HCT116 (cell line): Measurements from ENCODE around the gene NXPH1. TPM values are rescaled to one million over a fixed set of nuclear protein-coding genes. Genes with fewer than 3 reads are reported as not detected.

Experiments used
- ATAC-seq: fragments of 200-7000 bp; cut with Tn5 transposase; 2 replicates; pipeline ENCODE4 v1.9.1; 2020; ENCODE audit warnings: mild to moderate bottlenecking, moderate library complexity
- BruUV-seq: library from RNA; stranded (reverse); fragments of 400-500 nt; replicated peaks from 2 replicates; lab custom pipeline; 2021; lab: Mats Ljungman, UMichigan
- CTCF ChIA-PET: fragments of 300-600 bp; sonication (Branson Sonifier 250); formaldehyde crosslinking; loops from one replicate; lab custom pipeline; 2021; ENCODE audit warnings: antibody characterized with exemption; lab: Charles Lee
- POLR2A ChIA-PET: fragments of 300-600, 350-600 bp; sonication (Branson Sonifier 250); formaldehyde crosslinking; loops from one replicate; lab custom pipeline; 2021; ENCODE audit warnings: antibody characterized with exemption; lab: Charles Lee
- RAD21 ChIA-PET, 2 experiments: fragments of 300-600 bp; sonication (Branson Sonifier 250); formaldehyde crosslinking; loops; one replicate each; lab custom pipeline; 2023; ENCODE audit warnings: low total read pairs in 2 of 2; ENCODE audit not compliant: uncharacterized antibody in 2 of 2, unreplicated experiment in 2 of 2, low non-redundant PET in 1 of 2; lab: Charles Lee
- DNase-seq: peaks from one replicate; pipeline ENCODE4 v3.0.0-alpha.2; 2010; ENCODE audit warnings: low read depth, low spot score
- H2AFZ ChIP-seq: fragments of 200-600 bp; shearing (Covaris generic), sonication (generic); 2 replicates; pipeline ENCODE4 v1.6.1; 2017; ENCODE audit warnings: low read depth, mixed run types, mixed read lengths, antibody characterized with exemption, low read length; ENCODE audit not compliant: poor library complexity, severe bottlenecking
- H3K27ac ChIP-seq: 2 replicates; pipeline ENCODE4 v1.5.1; 2012; ENCODE audit warnings: low read depth, low read length
- H3K27me3 ChIP-seq: fragments of 200-600 bp; sonication (generic); 2 replicates; pipeline ENCODE4 v1.6.1; 2016; ENCODE audit warnings: mixed run types, low read length, mixed read lengths; ENCODE audit not compliant: insufficient read depth
- H3K36me3 ChIP-seq, 2 experiments: fragments of 200-500 bp in 1 of 2; fragments of 200-600 bp in 1 of 2; sonication (Bioruptor generic) in 1 of 2; sonication (generic) in 1 of 2; 2 replicates each; pipeline versions ENCODE4 v1.5.1 to v1.6.1; 2014 to 2016; ENCODE audit warnings: low read length in 2 of 2, inconsistent platforms in 1 of 2, mixed read lengths in 1 of 2, mixed run types in 1 of 2; ENCODE audit not compliant: insufficient read depth in 2 of 2, control insufficient read depth in 1 of 2
- H3K4me1 ChIP-seq, 2 experiments: fragments of 200-600 bp in 1 of 2; sonication (generic) in 1 of 2; 2 replicates each; pipeline versions ENCODE4 v1.5.1 to v1.6.1; 2012 to 2017; ENCODE audit warnings: low read length in 2 of 2, inconsistent platforms in 1 of 2, mild to moderate bottlenecking in 1 of 2, mixed read lengths in 1 of 2, mixed run types in 1 of 2, moderate library complexity in 1 of 2; ENCODE audit not compliant: insufficient read depth in 2 of 2, control insufficient read depth in 1 of 2
- H3K4me2 ChIP-seq: fragments of 200-600 bp; sonication (generic); 2 replicates; pipeline ENCODE4 v1.6.1; 2017; ENCODE audit warnings: mixed run types, low read length, mixed read lengths
- H3K4me3 ChIP-seq, 2 experiments: fragments of 200-600 bp in 1 of 2; sonication (generic) in 1 of 2; replicated peaks in 1 of 2; 2 replicates each; pipeline ENCODE4 v1.5.1; 2011 to 2016; ENCODE audit warnings: low read length in 2 of 2, control low read depth in 1 of 2, low read depth in 1 of 2, mild to moderate bottlenecking in 1 of 2, mixed read lengths in 1 of 2, mixed run types in 1 of 2
- H3K79me2 ChIP-seq: fragments of 200-600 bp; sonication (generic); 2 replicates; pipeline ENCODE4 v1.6.1; 2017; ENCODE audit warnings: mild to moderate bottlenecking, mixed run types, low read length, moderate library complexity, mixed read lengths; ENCODE audit not compliant: insufficient read depth
- H3K9ac ChIP-seq: fragments of 200-600 bp; sonication (generic); 2 replicates; pipeline ENCODE4 v1.6.1; 2016; ENCODE audit warnings: low read length, mixed read lengths
- H3K9me2 ChIP-seq: fragments of 200-600 bp; sonication (generic), shearing (Covaris generic); 2 replicates; pipeline ENCODE4 v1.6.1; 2017; ENCODE audit warnings: mixed run types, mild to moderate bottlenecking, moderate library complexity; ENCODE audit not compliant: insufficient read depth
- H3K9me3 ChIP-seq, 2 experiments: fragments of 200-500 bp in 1 of 2; fragments of 200-600 bp in 1 of 2; sonication (Bioruptor generic) in 1 of 2; sonication (generic) in 1 of 2; 2 replicates each; pipeline ENCODE4 v1.6.1; 2014 to 2017; ENCODE audit warnings: low read length in 2 of 2, mixed read lengths in 2 of 2, inconsistent platforms in 1 of 2, low read depth in 1 of 2, mild to moderate bottlenecking in 1 of 2, mixed run types in 1 of 2, moderate library complexity in 1 of 2; ENCODE audit not compliant: control insufficient read depth in 1 of 2, insufficient read depth in 1 of 2
- H4K20me1 ChIP-seq: fragments of 200-600 bp; sonication (generic), shearing (Covaris generic); 2 replicates; pipeline ENCODE4 v1.6.1; 2017; ENCODE audit warnings: mixed run types, mild to moderate bottlenecking, moderate library complexity; ENCODE audit not compliant: insufficient read depth
- CBX3 ChIP-seq: IDR thresholded peaks from 2 replicates; pipeline ENCODE4 v1.6.1; 2012; ENCODE audit warnings: low read depth
- EGR1 ChIP-seq: IDR thresholded peaks from 2 replicates; pipeline ENCODE4 v1.6.1; 2012; ENCODE audit warnings: low read depth
- ELF1 ChIP-seq: IDR thresholded peaks from 2 replicates; pipeline ENCODE4 v1.6.1; 2012; ENCODE audit warnings: low read depth, borderline replicate concordance
- EZH2 ChIP-seq: fragments of 200-600 bp; sonication (generic); IDR thresholded peaks from 2 replicates; pipeline ENCODE4 v1.6.1; 2017; ENCODE audit warnings: antibody characterized with exemption, mixed run types
- JUND ChIP-seq: IDR thresholded peaks from 2 replicates; pipeline ENCODE4 v1.6.1; 2012
- RAD21 ChIP-seq: IDR thresholded peaks from 2 replicates; pipeline ENCODE4 v1.6.1; 2012; ENCODE audit warnings: low read depth, mild to moderate bottlenecking
- SIN3A ChIP-seq: IDR thresholded peaks from 2 replicates; pipeline ENCODE4 v1.6.1; 2012; ENCODE audit warnings: low read depth
- SP1 ChIP-seq: IDR thresholded peaks from 2 replicates; pipeline ENCODE4 v1.6.1; 2012; ENCODE audit warnings: low read depth
- SRF ChIP-seq: IDR thresholded peaks from 2 replicates; pipeline ENCODE4 v1.6.1; 2012; ENCODE audit warnings: low read depth
- TCF7L2 ChIP-seq: IDR thresholded peaks from 2 replicates; pipeline ENCODE4 v1.7.0; 2011; ENCODE audit warnings: borderline replicate concordance, inconsistent platforms; ENCODE audit not compliant: insufficient read depth, insufficient read length; ENCODE audit errors: extremely low read depth
- YY1 ChIP-seq: IDR thresholded peaks from 2 replicates; pipeline ENCODE4 v1.6.1; 2011; ENCODE audit warnings: low read length, low read depth, moderate library complexity, mild to moderate bottlenecking; ENCODE audit not compliant: insufficient replicate concordance; ENCODE audit errors: extremely low read depth
- ZFX ChIP-seq: fragments of 450-650 bp; IDR thresholded peaks from 2 replicates; pipeline ENCODE4 v1.6.1; 2017
- ZNF274 ChIP-seq: fragments of 200-500 bp; sonication (Bioruptor generic); IDR thresholded peaks from 2 replicates; pipeline ENCODE4 v1.6.1; 2014; ENCODE audit warnings: mild to moderate bottlenecking, low read depth, low read length, inconsistent platforms
- intact Hi-C: fragments of 100-400 bp; cut with micrococcal nuclease; formaldehyde crosslinking; loops from 2 replicates; pipeline ENCODE4 v1.10.0; 2022
- total RNA-seq: library from RNA; stranded (reverse); gene quantifications from one replicate; pipeline ENCODE4 v1.2.1, GENCODE V29; 2021; ENCODE audit not compliant: unreplicated experiment
- TF ChIP-seq, protein P1 (sequence below), 3 experiments: fragments of 200-600 bp in 1 of 3; sonication (generic) in 1 of 3; IDR thresholded peaks in 2 of 3; conservative IDR thresholded peaks in 1 of 3; 2 replicates each; pipeline ENCODE4 v1.5.1; 2012 to 2017; ENCODE audit warnings: low read depth in 2 of 3, low read length in 2 of 3, antibody characterized with exemption in 1 of 3, borderline replicate concordance in 1 of 3, control low read depth in 1 of 3, mild to moderate bottlenecking in 1 of 3, mixed read lengths in 1 of 3, mixed run types in 1 of 3, moderate library complexity in 1 of 3; ENCODE audit not compliant: insufficient read depth in 1 of 3
- TF ChIP-seq, protein P2 (sequence below): IDR thresholded peaks from 2 replicates; pipeline ENCODE4 v1.6.1; 2012
- TF ChIP-seq, protein P3 (sequence below): IDR thresholded peaks from 2 replicates; pipeline ENCODE4 v1.6.1; 2012
- TF ChIP-seq, protein P4 (sequence below): IDR thresholded peaks from 2 replicates; pipeline ENCODE4 v1.6.1; 2011; ENCODE audit warnings: mild to moderate bottlenecking, low read length, moderate library complexity; ENCODE audit not compliant: insufficient replicate concordance; ENCODE audit errors: extremely low read depth

The NXPH1 gene
- total RNA-seq, 1 experiment from 2014 or later = 0.17 TPM

DNA sequence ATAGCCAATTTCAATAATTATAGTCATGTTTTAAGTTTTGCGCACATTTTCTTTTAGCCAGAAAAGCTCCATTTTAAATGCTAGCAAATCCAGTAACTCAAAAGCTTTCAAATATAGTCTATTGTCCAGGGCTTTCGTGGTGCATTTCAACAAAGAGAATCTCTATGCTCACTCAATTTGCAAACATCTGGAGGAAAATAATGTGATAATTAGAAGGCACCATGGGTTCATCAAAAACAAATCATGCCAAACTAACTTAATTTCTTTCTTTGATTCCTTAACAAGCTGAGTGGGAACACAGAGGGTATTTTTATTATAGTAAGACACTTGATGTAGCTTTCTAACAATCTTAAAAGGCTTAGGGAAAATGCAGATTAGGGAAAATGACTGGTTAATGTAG lies 179.8 kb downstream of the NXPH1 start (continued):
- TF ChIP-seq, protein P1, sequence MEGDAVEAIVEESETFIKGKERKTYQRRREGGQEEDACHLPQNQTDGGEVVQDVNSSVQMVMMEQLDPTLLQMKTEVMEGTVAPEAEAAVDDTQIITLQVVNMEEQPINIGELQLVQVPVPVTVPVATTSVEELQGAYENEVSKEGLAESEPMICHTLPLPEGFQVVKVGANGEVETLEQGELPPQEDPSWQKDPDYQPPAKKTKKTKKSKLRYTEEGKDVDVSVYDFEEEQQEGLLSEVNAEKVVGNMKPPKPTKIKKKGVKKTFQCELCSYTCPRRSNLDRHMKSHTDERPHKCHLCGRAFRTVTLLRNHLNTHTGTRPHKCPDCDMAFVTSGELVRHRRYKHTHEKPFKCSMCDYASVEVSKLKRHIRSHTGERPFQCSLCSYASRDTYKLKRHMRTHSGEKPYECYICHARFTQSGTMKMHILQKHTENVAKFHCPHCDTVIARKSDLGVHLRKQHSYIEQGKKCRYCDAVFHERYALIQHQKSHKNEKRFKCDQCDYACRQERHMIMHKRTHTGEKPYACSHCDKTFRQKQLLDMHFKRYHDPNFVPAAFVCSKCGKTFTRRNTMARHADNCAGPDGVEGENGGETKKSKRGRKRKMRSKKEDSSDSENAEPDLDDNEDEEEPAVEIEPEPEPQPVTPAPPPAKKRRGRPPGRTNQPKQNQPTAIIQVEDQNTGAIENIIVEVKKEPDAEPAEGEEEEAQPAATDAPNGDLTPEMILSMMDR (IDR thresholded peaks at IDR 0.05 in 2 of 3, conservative IDR thresholded peaks at IDR 0.05 in 1 of 3; ENCODE audit: borderline replicate concordance in 1 of 3, insufficient read depth in 1 of 3, low read depth in 2 of 3, low read length in 2 of 3) = no peak
- no peak for TF ChIP-seq SP1
- TF ChIP-seq YY1 = no peak
- no peak for TF ChIP-seq TCF7L2
- TF ChIP-seq RAD21 = no peak
- no peak for TF ChIP-seq SIN3A
- no peak for TF ChIP-seq JUND
- no peak for TF ChIP-seq EZH2

DNA sequence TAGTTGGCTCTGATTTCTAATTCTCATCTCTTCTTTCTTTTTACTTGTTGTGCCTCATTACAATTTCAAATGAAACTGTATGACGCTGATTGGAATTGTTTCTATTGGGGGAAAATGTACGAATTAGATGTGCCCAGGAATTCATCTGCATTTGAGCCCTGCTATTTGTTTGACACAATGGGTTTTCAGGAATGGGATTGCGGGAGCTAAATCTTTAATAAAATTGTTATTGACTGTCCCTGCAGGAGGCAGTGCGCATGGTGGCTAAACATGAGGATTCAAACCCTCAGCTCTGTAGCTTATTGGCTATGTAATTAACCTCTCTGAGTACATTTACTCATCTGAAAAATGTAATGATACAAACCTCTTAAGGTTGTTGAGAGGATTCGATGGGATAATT lies 181.6 kb downstream of the NXPH1 start:
- Histone ChIP-seq H4K20me1 (no peaks in the 10 kb centered on the region), H3K27ac (no peak overlapping the region), H3K9me2 (no peaks in the 10 kb centered on the region), H3K79me2 (no peaks in the 10 kb centered on the region), H3K27me3 (no peaks in the 10 kb centered on the region), H3K9ac (no peak overlapping the region), H3K9me3 (no peaks in the 10 kb centered on the region), H3K4me2 (no peak overlapping the region), H3K36me3 (no peaks in the 10 kb centered on the region), H3K4me3 (no peak overlapping the region), H2AFZ (no peak overlapping the region), H3K4me1 (no peaks in the 10 kb centered on the region)
- no peak for DNase-seq
- CTCF ChIA-PET = no interaction called here
- no peak for TF ChIP-seq CBX3
- TF ChIP-seq, protein P2, sequence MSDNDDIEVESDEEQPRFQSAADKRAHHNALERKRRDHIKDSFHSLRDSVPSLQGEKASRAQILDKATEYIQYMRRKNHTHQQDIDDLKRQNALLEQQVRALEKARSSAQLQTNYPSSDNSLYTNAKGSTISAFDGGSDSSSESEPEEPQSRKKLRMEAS = no peak
- TF ChIP-seq SP1 = no peak
- TF ChIP-seq EGR1 = no peak
- TF ChIP-seq, protein P3, sequence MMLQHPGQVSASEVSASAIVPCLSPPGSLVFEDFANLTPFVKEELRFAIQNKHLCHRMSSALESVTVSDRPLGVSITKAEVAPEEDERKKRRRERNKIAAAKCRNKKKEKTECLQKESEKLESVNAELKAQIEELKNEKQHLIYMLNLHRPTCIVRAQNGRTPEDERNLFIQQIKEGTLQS = no peak
- TF ChIP-seq SRF = no peak
- TF ChIP-seq, protein P4, sequence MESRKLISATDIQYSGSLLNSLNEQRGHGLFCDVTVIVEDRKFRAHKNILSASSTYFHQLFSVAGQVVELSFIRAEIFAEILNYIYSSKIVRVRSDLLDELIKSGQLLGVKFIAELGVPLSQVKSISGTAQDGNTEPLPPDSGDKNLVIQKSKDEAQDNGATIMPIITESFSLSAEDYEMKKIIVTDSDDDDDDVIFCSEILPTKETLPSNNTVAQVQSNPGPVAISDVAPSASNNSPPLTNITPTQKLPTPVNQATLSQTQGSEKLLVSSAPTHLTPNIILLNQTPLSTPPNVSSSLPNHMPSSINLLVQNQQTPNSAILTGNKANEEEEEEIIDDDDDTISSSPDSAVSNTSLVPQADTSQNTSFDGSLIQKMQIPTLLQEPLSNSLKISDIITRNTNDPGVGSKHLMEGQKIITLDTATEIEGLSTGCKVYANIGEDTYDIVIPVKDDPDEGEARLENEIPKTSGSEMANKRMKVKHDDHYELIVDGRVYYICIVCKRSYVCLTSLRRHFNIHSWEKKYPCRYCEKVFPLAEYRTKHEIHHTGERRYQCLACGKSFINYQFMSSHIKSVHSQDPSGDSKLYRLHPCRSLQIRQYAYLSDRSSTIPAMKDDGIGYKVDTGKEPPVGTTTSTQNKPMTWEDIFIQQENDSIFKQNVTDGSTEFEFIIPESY = no peak
- no peak for TF ChIP-seq ZFX
- no peak for TF ChIP-seq RAD21
- TF ChIP-seq ZNF274 = no peak
- TF ChIP-seq ELF1 = no peak
- TF ChIP-seq SIN3A = no peak
- RAD21 ChIA-PET = no interaction called here
- intact Hi-C loops = no loop called here
- BruUV-seq = no TSS peak
- POLR2A ChIA-PET = no interaction called here
- no peak for ATAC-seq
